Left renal pelvis (tissue), 4 donors: ENCODE data around the gene LCAT. TPM values are rescaled to one million over a fixed set of nuclear protein-coding genes. Genes with fewer than 3 reads are reported as not detected.
"Not testable (repeated sequence)": the region's sequence is repeated elsewhere in the genome, so short reads cannot be mapped to it uniquely, and the experiment has no call there.

Source experiments
- DNase-seq, 4 donors: peaks; one replicate each; pipeline ENCODE4 v3.0.0-alpha.2; 2013; ENCODE audit warnings: low read depth in 4 of 4, low spot score in 3 of 4
- polyA plus RNA-seq, 4 donors: library from polyadenylated mRNA; unstranded; fragments of 120-200 nt; gene quantifications; one replicate each; pipeline ENCODE4 v1.2.1, GENCODE V29; 2013; ENCODE audit not compliant: insufficient read length in 4 of 4

The LCAT gene
- polyA plus RNA-seq, 4 donors, result 13.1 to 29.4 (median 23.7) TPM

- DNase-seq, result no peak
Measured at GRCh38 chr16:67950335-67950843, 6.5 kb upstream of the LCAT start.

GRCh38 chr16:67949645-67950044 is 5.7 kb upstream of the LCAT start:
- DNase-seq, result no peak

- no peak for DNase-seq
Measured at GRCh38 chr16:67948015-67948414, 4.1 kb upstream of the LCAT start.

- DNase-seq, result no peak
Measured at GRCh38 chr16:67946966-67947558, 3.1 kb upstream of the LCAT start.

- no peak for DNase-seq
Measured at GRCh38 chr16:67946128-67946569, 2.2 kb upstream of the LCAT start.

- no peak for DNase-seq
Measured at GRCh38 chr16:67945392-67945933, 1.5 kb upstream of the LCAT start.

- DNase-seq, result no peak
Measured at GRCh38 chr16:67944690-67945391, 921 bp upstream of the LCAT start.

- DNase-seq, result no peak
Measured at GRCh38 chr16:67943256-67943618, 683 bp downstream of the LCAT start.

- DNase-seq, result no peak
Measured at GRCh38 chr16:67942510-67943255, 1.2 kb downstream of the LCAT start.

GRCh38 chr16:67942200-67942509 is 1.8 kb downstream of the LCAT start:
- DNase-seq, result no peak

GRCh38 chr16:67941469-67942199 is 2.3 kb downstream of the LCAT start:
- no peak for DNase-seq

GRCh38 chr16:67940446-67941089 is 3.4 kb downstream of the LCAT start:
- no peak for DNase-seq

GRCh38 chr16:67939507-67940445 is 4.1 kb downstream of the LCAT start:
- DNase-seq, result no peak

GRCh38 chr16:67937713-67938112 is 6.2 kb downstream of the LCAT start:
- not testable (repeated sequence) for DNase-seq

- DNase-seq, result peak in 1 of 4 donors; percentile 20
Measured at GRCh38 chr16:67936880-67937605, 6.9 kb downstream of the LCAT start.

GRCh38 chr16:67936124-67936879 is 7.6 kb downstream of the LCAT start, which contains the start of gene PSMB10:
Gene PSMB10, minus strand, starts transcription at chr16:67936850. Its CDS starts 101 bp downstream, at chr16:67936749.
- peak; percentile 18 to 37 (median 24) for DNase-seq

GRCh38 chr16:67935402-67936123 is 8.4 kb downstream of the LCAT start:
- peak; percentile 84 to 93 (median 92) for DNase-seq
